A549 (cell line): ENCODE data around the gene SPIRE1. TPM values are rescaled to one million over a fixed set of nuclear protein-coding genes. Genes with fewer than 3 reads are reported as not detected.

ENCODE experiments used
- ATAC-seq, 2 experiments: fragments of 200-7000 bp in 1 of 2; fragments of >200 bp in 1 of 2; cut with Nextera tagmentation in 1 of 2; cut with Tn5 transposase in 1 of 2; 3 replicates each; pipeline versions ENCODE4 v1.8.0 to v1.9.1; 2018 to 2020; ENCODE audit warnings: mild to moderate bottlenecking in 1 of 2, moderate library complexity in 1 of 2
- CTCF ChIA-PET: fragments of 300-600 bp; sonication (Branson Sonifier 250); formaldehyde crosslinking; extraction: SDS; loops from one replicate; lab custom pipeline; 2021; ENCODE audit warnings: antibody characterized with exemption, inconsistent platforms; lab: Yijun Ruan, JAX
- POLR2A ChIA-PET: fragments of 350-600 bp; formaldehyde crosslinking; extraction: SDS; loops from one replicate; lab custom pipeline; 2021; ENCODE audit warnings: antibody characterized with exemption, inconsistent platforms; lab: Yijun Ruan, JAX
- DNase-seq, 2 experiments: peaks; one replicate each; pipeline versions ENCODE4 v3.0.0 to v3.0.0-alpha.2; 2011 to 2016; ENCODE audit warnings: low read depth in 1 of 2, low spot score in 1 of 2
- FAIRE-seq: peaks from 2 replicates; lab custom pipeline; 2011; peaks lifted over from hg19 to GRCh38; lab: Jason Lieb, UNC
- H3K27ac ChIP-seq, 2 experiments: fragments of >200 bp; sonication (Bioruptor Twin); formaldehyde crosslinking; 3 replicates each; pipeline ENCODE4 v1.5.1; 2016 to 2017
- H3K4me1 ChIP-seq: fragments of >200 bp; sonication (Bioruptor Twin); formaldehyde crosslinking; 3 replicates; pipeline ENCODE4 v1.6.1; 2016
- H3K4me2 ChIP-seq: fragments of >200 bp; sonication (Bioruptor Twin); formaldehyde crosslinking; 3 replicates; pipeline ENCODE4 v1.6.1; 2016
- H3K4me3 ChIP-seq: fragments of >200 bp; sonication (Bioruptor Twin); formaldehyde crosslinking; 3 replicates; pipeline ENCODE4 v1.5.1; 2016
- H3K9me3 ChIP-seq: fragments of >200 bp; sonication (Bioruptor Twin); formaldehyde crosslinking; 3 replicates; pipeline ENCODE4 v1.6.1; 2016
- ATOH8 ChIP-seq: fragments of 250-450 bp; sonication (Bioruptor Pico); IDR thresholded peaks from 2 replicates; pipeline ENCODE4 v1.5.0; 2020; ENCODE audit warnings: low read depth, mild to moderate bottlenecking, moderate library complexity
- BHLHE40 ChIP-seq: IDR thresholded peaks from 2 replicates; pipeline ENCODE4 v1.6.1; 2012; ENCODE audit warnings: low read depth, low read length, inconsistent platforms
- CEBPB ChIP-seq, 2 experiments: fragments of >200 bp in 1 of 2; sonication (Bioruptor Twin) in 1 of 2; formaldehyde crosslinking in 1 of 2; IDR thresholded peaks; 2 replicates each; pipeline ENCODE4 v1.6.1; 2012 to 2016
- ESRRA ChIP-seq: fragments of 150-350 bp; IDR thresholded peaks from 2 replicates; pipeline ENCODE4 v1.6.1; 2014; ENCODE audit warnings: mild to moderate bottlenecking, low read length, borderline replicate concordance
- FOSL2 ChIP-seq, 2 experiments: fragments of 450-650 bp in 1 of 2; fragments of >200 bp in 1 of 2; sonication (Bioruptor Twin) in 1 of 2; formaldehyde crosslinking; IDR thresholded peaks; 2 replicates each; pipeline versions ENCODE4 v1.5.0 to v1.6.1; 2016 to 2020; ENCODE audit warnings: mild to moderate bottlenecking in 1 of 2, moderate library complexity in 1 of 2
- HDAC2 ChIP-seq: fragments of 200-600 bp; sonication (generic); IDR thresholded peaks from 2 replicates; pipeline ENCODE4 v1.6.1; 2016
- HES2 ChIP-seq: fragments of >200 bp; sonication (Bioruptor Twin); formaldehyde crosslinking; IDR thresholded peaks from 2 replicates; pipeline ENCODE4 v1.6.1; 2016
- HEYL ChIP-seq: fragments of 250-450 bp; sonication (Bioruptor Pico); IDR thresholded peaks from 2 replicates; pipeline ENCODE4 v1.8.0; 2021; ENCODE audit warnings: mild to moderate bottlenecking, moderate library complexity
- HMGXB4 ChIP-seq: fragments of 250-450 bp; sonication (Bioruptor Pico); IDR thresholded peaks from 2 replicates; pipeline ENCODE4 v1.5.0; 2021; ENCODE audit warnings: mild to moderate bottlenecking, moderate library complexity, borderline replicate concordance
- HOXA7 ChIP-seq: fragments of 250-450 bp; sonication (Bioruptor Pico); IDR thresholded peaks from 2 replicates; pipeline ENCODE4 v1.5.0; 2020; ENCODE audit warnings: mild to moderate bottlenecking, moderate library complexity
- JUN ChIP-seq, 2 experiments: fragments of >200 bp; sonication (Bioruptor Twin); formaldehyde crosslinking; IDR thresholded peaks; 2 replicates in 1 of 2; 3 replicates in 1 of 2; pipeline ENCODE4 v1.6.1; 2016 to 2017
- JUNB ChIP-seq: fragments of >200 bp; sonication (Bioruptor Twin); formaldehyde crosslinking; IDR thresholded peaks from 2 replicates; pipeline ENCODE4 v1.6.1; 2016
- MAFK ChIP-seq: fragments of 450-650 bp; IDR thresholded peaks from 2 replicates; pipeline ENCODE4 v1.6.1; 2014; ENCODE audit not compliant: partially characterized antibody
- MAX ChIP-seq: IDR thresholded peaks from 2 replicates; pipeline ENCODE4 v1.6.1; 2012
- NR3C1 ChIP-seq: fragments of >200 bp; sonication (Bioruptor Twin); formaldehyde crosslinking; IDR thresholded peaks from 3 replicates; pipeline ENCODE4 v1.6.1; 2017
- RAD21 ChIP-seq, 2 experiments: fragments of >200 bp in 1 of 2; sonication (Bioruptor Twin) in 1 of 2; formaldehyde crosslinking in 1 of 2; IDR thresholded peaks in 1 of 2; conservative IDR thresholded peaks in 1 of 2; 2 replicates in 1 of 2; 3 replicates in 1 of 2; pipeline ENCODE4 v1.6.1; 2012 to 2018; ENCODE audit warnings: inconsistent platforms in 1 of 2
- RFX5 ChIP-seq: fragments of 450-650 bp; IDR thresholded peaks from 2 replicates; pipeline ENCODE4 v1.7.1; 2014; ENCODE audit warnings: antibody characterized with exemption, mild to moderate bottlenecking, moderate library complexity
- RNF2 ChIP-seq: fragments of 200-600 bp; sonication (generic); IDR thresholded peaks from 2 replicates; pipeline ENCODE4 v1.6.1; 2016; ENCODE audit warnings: low read depth, mild to moderate bottlenecking, antibody characterized with exemption, moderate library complexity, borderline replicate concordance
- SMC3 ChIP-seq: fragments of >200 bp; sonication (Bioruptor Twin); formaldehyde crosslinking; IDR thresholded peaks from 3 replicates; pipeline ENCODE4 v1.6.1; 2018; ENCODE audit warnings: inconsistent platforms
- TFCP2L1 ChIP-seq: fragments of 250-450 bp; sonication (Bioruptor Pico); IDR thresholded peaks from 2 replicates; pipeline ENCODE4 v1.5.0; 2021; ENCODE audit warnings: mild to moderate bottlenecking
- TP53 ChIP-seq: fragments of 250-450 bp; sonication (Bioruptor Pico); IDR thresholded peaks from 2 replicates; pipeline ENCODE4 v1.5.0; 2021; ENCODE audit warnings: mild to moderate bottlenecking, moderate library complexity
- USF2 ChIP-seq: fragments of 450-650 bp; IDR thresholded peaks from 2 replicates; pipeline ENCODE4 v1.6.1; 2014; ENCODE audit warnings: antibody characterized with exemption
- ZC3H11A ChIP-seq: fragments of 450-650 bp; IDR thresholded peaks from 2 replicates; pipeline ENCODE4 v1.6.1; 2014; ENCODE audit warnings: antibody characterized with exemption, mild to moderate bottlenecking
- ZSCAN20 ChIP-seq: fragments of 250-450 bp; sonication (Bioruptor Pico); IDR thresholded peaks from 2 replicates; pipeline ENCODE4 v1.8.0; 2022; ENCODE audit warnings: mild to moderate bottlenecking, moderate library complexity
- WGBS: methylation state at CpG from one replicate; pipeline ENCODE4 v1.1.6; 2017; ENCODE audit errors: missing lambda C conversion rate; 5-methylcytosine and 5-hydroxymethylcytosine counted together
- polyA plus RNA-seq, 4 experiments: library from polyadenylated mRNA; depleted of rRNA in 3 of 4; stranded (reverse); fragments of >200 nt; fragmentation: RNase III in 1 of 4; extraction: RNeasy Plus Mini Kit Qiagen cat#74134 plus additional on column Dnase treatment in 1 of 4; gene quantifications; 2 replicates in 3 of 4; 3 replicates in 1 of 4; pipeline ENCODE4 v1.2.3, GENCODE V29; 2011 to 2017

SPIRE1 gene
- polyA plus RNA-seq, 2 of the 4 experiments (the other 2 are of a cell fraction), result 8.3 to 29.4 TPM

GRCh38 chr18:12476955-12477354, 181.0 kb downstream of the SPIRE1 start:
- no peak for DNase-seq
- H3K4me2 ChIP-seq, result no peak overlapping the region
- H3K4me3 ChIP-seq, result no peak overlapping the region
- POLR2A ChIA-PET, result no interaction called here
- FAIRE-seq, result no peak
- H3K9me3 ChIP-seq, result no peaks in the 10 kb centered on the region
- no peaks in the 10 kb centered on the region for H3K4me1 ChIP-seq
- 86% methylated on average over 2 of the region's 2 CpGs for WGBS
- no peak for TF ChIP-seq MAX
- CTCF ChIA-PET, result interaction anchor here (1.3 kb wide), 1 partner anchor 83 kb away, joined by 3 read pairs; no protein-coding TSS in a partner anchor
- ATAC-seq, result no peak
- H3K27ac ChIP-seq, result no peak overlapping the region

- ChIA-PET POLR2A (no interaction called here), CTCF (no interaction called here)
- DNase-seq, result no peak
- H3K4me2 ChIP-seq, result no peak overlapping the region
- H3K4me1 ChIP-seq, result no peaks in the 10 kb centered on the region
- no peak overlapping the region for H3K27ac ChIP-seq
- ATAC-seq, result no peak
- FAIRE-seq, result no peak
- no peak for TF ChIP-seq HEYL (CRISPR knock-in tag)
- TF ChIP-seq HES2, result no peak
- TF ChIP-seq MAFK, result no peak
- TF ChIP-seq ATOH8 (CRISPR knock-in tag), result no peak
- TF ChIP-seq ZSCAN20 (CRISPR knock-in tag), result no peak
- TF ChIP-seq TFCP2L1 (CRISPR knock-in tag), result no peak
- no peak for TF ChIP-seq BHLHE40
- no peak for TF ChIP-seq ESRRA
- TF ChIP-seq JUNB, result no peak
- TF ChIP-seq HMGXB4 (CRISPR knock-in tag), result no peak
- TF ChIP-seq HOXA7 (CRISPR knock-in tag), result no peak
- no peak for TF ChIP-seq NR3C1
- TF ChIP-seq FOSL2 (IDR thresholded peaks at IDR 0.05), result no peak
- TF ChIP-seq FOSL2 (CRISPR knock-in tag; IDR thresholded peaks at IDR 0.05), result no peak
- TF ChIP-seq RFX5, result no peak
- TF ChIP-seq CEBPB (IDR thresholded peaks at IDR 0.05), result no peak
- TF ChIP-seq HDAC2, result no peak
- no peak overlapping the region for H3K4me3 ChIP-seq
- WGBS, result 83% methylated on average over 4 of the region's 4 CpGs
- no peaks in the 10 kb centered on the region for H3K9me3 ChIP-seq
Observed at GRCh38 chr18:12474876-12475275, 183.0 kb downstream of the SPIRE1 start.

GRCh38 chr18:12474146-12474545, 183.8 kb downstream of the SPIRE1 start:
- Histone ChIP-seq H3K9me3 (no peaks in the 10 kb centered on the region), H3K4me3 (no peak overlapping the region), H3K27ac (no peak overlapping the region), H3K4me1 (no peaks in the 10 kb centered on the region), H3K4me2 (no peak overlapping the region)
- POLR2A ChIA-PET, result no interaction called here
- TF ChIP-seq JUNB (no peak), RAD21 (conservative IDR thresholded peaks at IDR 0.05 in 1 of 2, IDR thresholded peaks at IDR 0.05 in 1 of 2) (no peak), RNF2 (no peak), SMC3 (no peak), USF2 (no peak), JUN (IDR thresholded peaks at IDR 0.05) (no peak), ZC3H11A (no peak), TP53 (CRISPR knock-in tag) (no peak), HMGXB4 (CRISPR knock-in tag) (no peak)
- ATAC-seq (no peak), DNase-seq (no peak), FAIRE-seq (no peak)
- CTCF ChIA-PET, result no interaction called here
